Measurements from ENCODE around the gene BICD1. TPM values are rescaled to one million over a fixed set of nuclear protein-coding genes. Genes with fewer than 3 reads are reported as not detected.

The BICD1 gene
- total and polyA plus RNA-seq, 2 of the 13 experiments (the other 11 are each of a cell fraction or from before 2014, with no cell fraction given) = 4.5 to 5.2 TPM

DNA sequence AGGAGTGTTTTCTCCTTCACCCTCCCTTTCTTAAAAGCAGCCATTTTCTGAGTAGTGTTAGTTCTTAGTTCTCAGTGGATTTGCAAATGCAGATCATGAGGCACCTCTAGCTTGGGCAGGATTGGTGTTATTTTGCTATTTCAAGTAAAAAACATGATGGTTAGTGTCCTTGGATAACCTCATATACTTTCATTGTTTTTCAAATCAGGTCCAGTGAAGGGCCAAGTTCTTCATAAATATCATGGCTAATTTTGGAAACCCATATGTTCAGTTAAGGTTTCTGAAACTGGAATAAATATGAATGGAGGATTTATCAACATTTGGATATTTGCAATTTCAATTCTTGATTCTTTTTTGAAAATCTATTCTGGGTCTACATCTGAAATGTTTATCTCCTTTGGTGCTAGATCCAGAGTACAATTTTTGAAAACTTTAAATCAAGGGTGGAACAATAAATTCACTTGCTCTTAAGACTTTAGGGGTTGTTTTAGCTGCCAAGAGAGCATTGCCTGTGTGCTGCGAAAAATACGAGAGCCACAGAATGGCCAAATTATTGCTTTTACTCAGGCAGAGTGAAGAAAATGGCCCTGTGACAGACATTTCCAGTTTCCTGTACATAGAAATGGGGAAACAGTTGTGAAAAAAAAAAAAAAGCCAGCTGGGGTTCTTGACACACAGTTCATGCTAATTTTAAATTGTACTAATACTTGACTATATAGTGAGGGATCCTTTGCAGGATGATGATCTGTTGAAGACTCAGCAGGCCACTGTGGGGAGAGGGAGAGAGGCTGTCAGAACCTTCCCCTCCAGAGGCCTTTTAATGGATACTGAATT lies 104.6 kb downstream of the BICD1 start (continued):
- TF ChIP-seq ZNF878 (CRISPR knock-in tag; IDR thresholded peaks at IDR 0.05) (no peak), SAFB2 (CRISPR knock-in tag; IDR thresholded peaks at IDR 0.05; ENCODE audit: borderline replicate concordance, low read depth) (no peak), ZNF44 (CRISPR knock-in tag; IDR thresholded peaks at IDR 0.05) (no peak), RFXAP (CRISPR knock-in tag; IDR thresholded peaks at IDR 0.05; ENCODE audit: borderline replicate concordance) (no peak), HCFC1 (IDR thresholded peaks at IDR 0.05; ENCODE audit: low read depth, low read length) (no peak)

DNA sequence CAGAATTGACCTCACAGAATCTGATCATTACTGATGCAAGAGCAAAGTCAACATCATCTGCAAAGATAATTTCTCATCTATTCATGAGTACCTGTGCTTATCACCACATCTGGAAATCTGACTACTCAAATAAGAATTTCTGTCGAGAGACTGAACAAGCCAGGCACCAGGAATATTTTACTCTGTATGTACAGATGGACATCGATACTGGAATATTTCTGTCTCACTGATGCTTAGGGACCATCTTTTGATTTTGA lies 105.2 kb downstream of the BICD1 start:
- in situ Hi-C loops (cut with HindIII; ENCODE audit: extremely low pct_ligation_motif_present, low pct_unique_long_range_greater_than_20kb) (no loop called here), intact Hi-C loops (cut with micrococcal nuclease; ENCODE audit: unreplicated experiment) (no loop called here)
- no peak overlapping the region for H3K4me3 ChIP-seq (replicated peaks in 1 of 3; ENCODE audit: insufficient read depth in 1 of 3, low read depth in 2 of 3, low read length in 3 of 3)
- no peaks in the 10 kb centered on the region for H4K20me1 ChIP-seq (ENCODE audit: insufficient read depth, low read length)
- no peak overlapping the region for H2AFZ ChIP-seq (ENCODE audit: low read length)
- POLR2A ChIA-PET = no interaction called here
- ATAC-seq (no peak), FAIRE-seq (no peak), DNase-seq (ENCODE audit: low spot score) (no peak)
- H3K4me1 ChIP-seq (ENCODE audit: insufficient read depth, low read length) = no peaks in the 10 kb centered on the region
- no peaks in the 10 kb centered on the region for H3K9me3 ChIP-seq (ENCODE audit: low read length)
- no peak overlapping the region for H3K9ac ChIP-seq (ENCODE audit: insufficient read depth, low read depth, low read length)
- 70% methylated on average over 2 of the region's 2 CpGs for WGBS (ENCODE audit: low lambda C conversion rate)
- H3K4me2 ChIP-seq (ENCODE audit: low read depth, low read length) = no peak overlapping the region
- H3K27me3 ChIP-seq (ENCODE audit: control insufficient read depth in 1 of 2, insufficient read depth in 2 of 2, low read length in 2 of 2) = no peaks in the 10 kb centered on the region
- no peak overlapping the region for H3K27ac ChIP-seq (ENCODE audit: extremely low read length, insufficient read depth, low read length)
- CTCF ChIA-PET (ENCODE audit: low intra/inter-chr PET ratio, low total read pairs) = no interaction called here
- H3K79me2 ChIP-seq (ENCODE audit: insufficient read depth, low read length) = no peaks in the 10 kb centered on the region
- BruUV-seq (replicated peaks) = no TSS peak
- H3K36me3 ChIP-seq (replicated peaks in 1 of 2; ENCODE audit: control insufficient read depth in 1 of 2, insufficient read depth in 2 of 2, low read length in 2 of 2) = no peaks in the 10 kb centered on the region
- TF ChIP-seq RFXANK (CRISPR knock-in tag; IDR thresholded peaks at IDR 0.05) (no peak), HCFC1 (IDR thresholded peaks at IDR 0.05; ENCODE audit: low read depth, low read length) (no peak), JUNB (CRISPR knock-in tag; IDR thresholded peaks at IDR 0.05; ENCODE audit: borderline replicate concordance) (no peak), MAF1 (CRISPR knock-in tag; IDR thresholded peaks at IDR 0.05; ENCODE audit: borderline replicate concordance) (no peak), ZEB1 (IDR thresholded peaks at IDR 0.05; ENCODE audit: insufficient replicate concordance, low read depth) (no peak), WIZ (CRISPR knock-in tag; IDR thresholded peaks at IDR 0.05) (no peak), ZZZ3 (CRISPR knock-in tag; IDR thresholded peaks at IDR 0.05; ENCODE audit: borderline replicate concordance) (no peak), GFI1 (CRISPR knock-in tag; IDR thresholded peaks at IDR 0.05; ENCODE audit: borderline replicate concordance) (no peak), SIN3A (IDR thresholded peaks at IDR 0.05; ENCODE audit: borderline replicate concordance, low read depth, low read length) (no peak), ZBTB7B (CRISPR knock-in tag; IDR thresholded peaks at IDR 0.05) (no peak)
- TF ChIP-seq, protein P1, sequence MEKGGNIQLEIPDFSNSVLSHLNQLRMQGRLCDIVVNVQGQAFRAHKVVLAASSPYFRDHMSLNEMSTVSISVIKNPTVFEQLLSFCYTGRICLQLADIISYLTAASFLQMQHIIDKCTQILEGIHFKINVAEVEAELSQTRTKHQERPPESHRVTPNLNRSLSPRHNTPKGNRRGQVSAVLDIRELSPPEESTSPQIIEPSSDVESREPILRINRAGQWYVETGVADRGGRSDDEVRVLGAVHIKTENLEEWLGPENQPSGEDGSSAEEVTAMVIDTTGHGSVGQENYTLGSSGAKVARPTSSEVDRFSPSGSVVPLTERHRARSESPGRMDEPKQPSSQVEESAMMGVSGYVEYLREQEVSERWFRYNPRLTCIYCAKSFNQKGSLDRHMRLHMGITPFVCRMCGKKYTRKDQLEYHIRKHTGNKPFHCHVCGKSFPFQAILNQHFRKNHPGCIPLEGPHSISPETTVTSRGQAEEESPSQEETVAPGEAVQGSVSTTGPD (CRISPR knock-in tag; IDR thresholded peaks at IDR 0.05) = no peak
- TF ChIP-seq, protein P2, sequence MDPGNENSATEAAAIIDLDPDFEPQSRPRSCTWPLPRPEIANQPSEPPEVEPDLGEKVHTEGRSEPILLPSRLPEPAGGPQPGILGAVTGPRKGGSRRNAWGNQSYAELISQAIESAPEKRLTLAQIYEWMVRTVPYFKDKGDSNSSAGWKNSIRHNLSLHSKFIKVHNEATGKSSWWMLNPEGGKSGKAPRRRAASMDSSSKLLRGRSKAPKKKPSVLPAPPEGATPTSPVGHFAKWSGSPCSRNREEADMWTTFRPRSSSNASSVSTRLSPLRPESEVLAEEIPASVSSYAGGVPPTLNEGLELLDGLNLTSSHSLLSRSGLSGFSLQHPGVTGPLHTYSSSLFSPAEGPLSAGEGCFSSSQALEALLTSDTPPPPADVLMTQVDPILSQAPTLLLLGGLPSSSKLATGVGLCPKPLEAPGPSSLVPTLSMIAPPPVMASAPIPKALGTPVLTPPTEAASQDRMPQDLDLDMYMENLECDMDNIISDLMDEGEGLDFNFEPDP (CRISPR knock-in tag; conservative IDR thresholded peaks at IDR 0.05) = no peak
- TF ChIP-seq, protein P3, sequence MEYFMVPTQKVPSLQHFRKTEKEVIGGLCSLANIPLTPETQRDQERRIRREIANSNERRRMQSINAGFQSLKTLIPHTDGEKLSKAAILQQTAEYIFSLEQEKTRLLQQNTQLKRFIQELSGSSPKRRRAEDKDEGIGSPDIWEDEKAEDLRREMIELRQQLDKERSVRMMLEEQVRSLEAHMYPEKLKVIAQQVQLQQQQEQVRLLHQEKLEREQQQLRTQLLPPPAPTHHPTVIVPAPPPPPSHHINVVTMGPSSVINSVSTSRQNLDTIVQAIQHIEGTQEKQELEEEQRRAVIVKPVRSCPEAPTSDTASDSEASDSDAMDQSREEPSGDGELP (IDR thresholded peaks at IDR 0.05; ENCODE audit: borderline replicate concordance, low read depth) = no peak
- TF ChIP-seq, protein P4, sequence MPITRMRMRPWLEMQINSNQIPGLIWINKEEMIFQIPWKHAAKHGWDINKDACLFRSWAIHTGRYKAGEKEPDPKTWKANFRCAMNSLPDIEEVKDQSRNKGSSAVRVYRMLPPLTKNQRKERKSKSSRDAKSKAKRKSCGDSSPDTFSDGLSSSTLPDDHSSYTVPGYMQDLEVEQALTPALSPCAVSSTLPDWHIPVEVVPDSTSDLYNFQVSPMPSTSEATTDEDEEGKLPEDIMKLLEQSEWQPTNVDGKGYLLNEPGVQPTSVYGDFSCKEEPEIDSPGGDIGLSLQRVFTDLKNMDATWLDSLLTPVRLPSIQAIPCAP (CRISPR knock-in tag; IDR thresholded peaks at IDR 0.05; ENCODE audit: low read depth) = no peak

Data from HepG2 (cell line).